PFSK-1 (cell line): ENCODE results near the gene P2RY6.

Source experiments
- FOXP2 ChIP-seq: optimal IDR thresholded peaks from 2 replicates; pipeline ENCODE3; 2011; ENCODE audit warnings: borderline replicate concordance, control low read depth, inconsistent platforms; ENCODE audit not compliant: insufficient read depth; ENCODE audit errors: extremely low read length, extremely low read depth
- POLR2AphosphoS5 ChIP-seq: IDR thresholded peaks from 2 replicates; pipeline ENCODE4 v1.6.1; 2012; ENCODE audit warnings: low read depth, mild to moderate bottlenecking, control low read depth, low read length, moderate library complexity
- SIN3A ChIP-seq: IDR thresholded peaks from 2 replicates; pipeline ENCODE4 v1.6.1; 2012; ENCODE audit warnings: mild to moderate bottlenecking, low read length, moderate library complexity, borderline replicate concordance; ENCODE audit not compliant: insufficient read depth
- TAF1 ChIP-seq: IDR thresholded peaks from 2 replicates; pipeline ENCODE4 v1.6.1; 2012; ENCODE audit warnings: low read length, control low read depth, borderline replicate concordance; ENCODE audit not compliant: insufficient read depth
- TF ChIP-seq, protein P1 (sequence below), 2 experiments: IDR thresholded peaks; 2 replicates each; pipeline versions ENCODE4 v1.6.1 to v1.8.0; 2011 to 2012; ENCODE audit warnings: low read depth in 2 of 2, low read length in 2 of 2, control low read depth in 1 of 2, inconsistent platforms in 1 of 2, mild to moderate bottlenecking in 1 of 2, moderate library complexity in 1 of 2; ENCODE audit not compliant: insufficient read depth in 1 of 2

The P2RY6 gene

DNA sequence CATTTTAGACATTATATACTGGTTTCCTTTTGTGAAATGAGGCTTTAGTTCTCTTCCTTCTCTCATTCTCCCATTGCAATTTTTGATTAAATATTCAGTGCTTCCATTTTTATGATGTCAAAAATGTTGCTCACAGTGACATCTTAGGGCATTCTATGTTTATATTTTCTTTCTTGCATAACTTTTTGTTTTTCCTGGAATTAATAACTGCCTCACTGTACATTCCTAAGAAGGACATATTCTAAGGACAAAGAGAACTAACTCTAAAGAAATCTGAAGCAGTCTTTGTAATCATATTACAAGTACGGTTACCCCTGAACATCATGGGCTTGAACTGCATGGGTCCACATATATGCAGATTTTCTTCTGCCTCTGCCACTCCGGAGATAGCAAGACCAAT is 25.8 kb upstream of the P2RY6 start:
- TF ChIP-seq TAF1 = no peak
- TF ChIP-seq, protein P1, sequence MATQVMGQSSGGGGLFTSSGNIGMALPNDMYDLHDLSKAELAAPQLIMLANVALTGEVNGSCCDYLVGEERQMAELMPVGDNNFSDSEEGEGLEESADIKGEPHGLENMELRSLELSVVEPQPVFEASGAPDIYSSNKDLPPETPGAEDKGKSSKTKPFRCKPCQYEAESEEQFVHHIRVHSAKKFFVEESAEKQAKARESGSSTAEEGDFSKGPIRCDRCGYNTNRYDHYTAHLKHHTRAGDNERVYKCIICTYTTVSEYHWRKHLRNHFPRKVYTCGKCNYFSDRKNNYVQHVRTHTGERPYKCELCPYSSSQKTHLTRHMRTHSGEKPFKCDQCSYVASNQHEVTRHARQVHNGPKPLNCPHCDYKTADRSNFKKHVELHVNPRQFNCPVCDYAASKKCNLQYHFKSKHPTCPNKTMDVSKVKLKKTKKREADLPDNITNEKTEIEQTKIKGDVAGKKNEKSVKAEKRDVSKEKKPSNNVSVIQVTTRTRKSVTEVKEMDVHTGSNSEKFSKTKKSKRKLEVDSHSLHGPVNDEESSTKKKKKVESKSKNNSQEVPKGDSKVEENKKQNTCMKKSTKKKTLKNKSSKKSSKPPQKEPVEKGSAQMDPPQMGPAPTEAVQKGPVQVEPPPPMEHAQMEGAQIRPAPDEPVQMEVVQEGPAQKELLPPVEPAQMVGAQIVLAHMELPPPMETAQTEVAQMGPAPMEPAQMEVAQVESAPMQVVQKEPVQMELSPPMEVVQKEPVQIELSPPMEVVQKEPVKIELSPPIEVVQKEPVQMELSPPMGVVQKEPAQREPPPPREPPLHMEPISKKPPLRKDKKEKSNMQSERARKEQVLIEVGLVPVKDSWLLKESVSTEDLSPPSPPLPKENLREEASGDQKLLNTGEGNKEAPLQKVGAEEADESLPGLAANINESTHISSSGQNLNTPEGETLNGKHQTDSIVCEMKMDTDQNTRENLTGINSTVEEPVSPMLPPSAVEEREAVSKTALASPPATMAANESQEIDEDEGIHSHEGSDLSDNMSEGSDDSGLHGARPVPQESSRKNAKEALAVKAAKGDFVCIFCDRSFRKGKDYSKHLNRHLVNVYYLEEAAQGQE (IDR thresholded peaks at IDR 0.05; ENCODE audit: insufficient read depth in 1 of 2, low read depth in 2 of 2, low read length in 2 of 2) = no peak
- TF ChIP-seq POLR2AphosphoS5 = no peak
- no peak for TF ChIP-seq FOXP2
- no peak for TF ChIP-seq SIN3A

DNA sequence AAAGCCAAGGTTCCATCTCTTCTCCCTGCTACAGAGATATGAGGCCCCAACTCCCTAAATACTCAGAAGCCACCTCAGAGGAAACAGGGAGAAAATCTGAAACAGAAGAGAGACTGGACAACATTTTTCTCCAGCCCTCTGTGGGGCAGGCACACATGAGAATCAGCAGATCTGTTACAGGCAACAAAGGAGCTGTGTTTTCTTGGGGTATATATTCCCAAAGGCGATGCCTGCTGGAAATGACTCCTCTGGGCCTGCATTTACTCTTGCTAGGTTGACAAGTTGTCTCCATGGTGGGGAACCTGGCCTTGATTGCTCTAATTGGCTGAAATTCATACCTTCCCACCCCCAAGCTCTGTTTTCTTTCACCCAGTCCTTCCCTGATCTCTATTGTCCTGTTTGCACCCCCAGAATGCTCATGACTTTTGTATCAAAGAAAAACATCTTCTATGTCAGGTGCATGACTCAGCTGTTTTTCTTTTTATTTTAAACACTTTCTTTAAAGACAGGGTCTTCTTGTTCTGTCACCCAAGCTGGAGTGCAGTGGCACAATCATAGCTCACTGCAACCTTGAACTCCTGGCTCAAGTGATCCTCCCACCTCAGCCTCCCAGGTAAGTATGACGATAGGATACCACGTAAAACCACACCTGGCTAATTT is 23.5 kb upstream of the P2RY6 start:
- TF ChIP-seq TAF1 (no peak), FOXP2 (no peak), SIN3A (no peak), POLR2AphosphoS5 (no peak)
- TF ChIP-seq, protein P1 (IDR thresholded peaks at IDR 0.05; ENCODE audit: insufficient read depth in 1 of 2, low read depth in 2 of 2, low read length in 2 of 2) = no peak

DNA sequence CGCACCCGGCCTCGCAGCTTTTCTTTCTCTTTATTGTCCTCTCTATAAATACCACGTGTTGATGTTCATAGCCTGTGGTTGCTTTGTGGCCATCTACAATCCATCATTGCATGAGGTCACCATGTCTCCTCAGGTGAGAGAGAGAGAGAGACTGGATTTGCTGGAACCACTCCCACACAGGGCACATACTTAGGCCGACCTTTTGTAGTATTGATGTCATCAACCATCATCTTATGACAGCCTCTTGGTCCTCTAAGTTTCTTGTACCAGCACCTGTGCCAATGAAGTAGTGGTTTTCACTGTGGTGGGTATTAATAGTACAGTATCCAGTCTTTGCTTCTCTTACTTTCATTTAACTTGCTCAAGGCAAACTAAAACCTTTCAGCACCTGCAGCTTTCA is 22.8 kb upstream of the P2RY6 start:
- TF ChIP-seq FOXP2 = no peak
- no peak for TF ChIP-seq POLR2AphosphoS5
- no peak for TF ChIP-seq SIN3A
- TF ChIP-seq, protein P1 (IDR thresholded peaks at IDR 0.05; ENCODE audit: insufficient read depth in 1 of 2, low read depth in 2 of 2, low read length in 2 of 2) = no peak
- no peak for TF ChIP-seq TAF1

GRCh38 chr11:73249853-73250783 is 22.0 kb upstream of the P2RY6 start:
- TF ChIP-seq POLR2AphosphoS5 (no peak), SIN3A (no peak)
- TF ChIP-seq, protein P1 (IDR thresholded peaks at IDR 0.05; ENCODE audit: insufficient read depth in 1 of 2, low read depth in 2 of 2, low read length in 2 of 2) = no peak
